T follicular helper cell (primary cell): ENCODE measurements around the gene ZFYVE28.

ENCODE experiments used
- DNase-seq: peaks from one replicate; pipeline ENCODE4 v3.0.0-alpha.2; 2020; ENCODE audit warnings: low read depth

The ZFYVE28 gene

GRCh38 chr4:2271279-2272025 is 147.0 kb downstream of the ZFYVE28 start:
- DNase-seq, result no peak

- no peak for DNase-seq
These were observed 147.9 kb downstream of the ZFYVE28 start for GRCh38 chr4:2270341-2271165.

GRCh38 chr4:2269618-2270163 is 148.8 kb downstream of the ZFYVE28 start:
- no peak for DNase-seq

- DNase-seq, result no peak
These were observed 149.3 kb downstream of the ZFYVE28 start for GRCh38 chr4:2269206-2269531.

GRCh38 chr4:2268357-2269205 is 149.9 kb downstream of the ZFYVE28 start:
- no peak for DNase-seq

GRCh38 chr4:2267841-2268240 is 150.6 kb downstream of the ZFYVE28 start:
- DNase-seq, result no peak

GRCh38 chr4:2267320-2267811 is 151.1 kb downstream of the ZFYVE28 start:
- no peak for DNase-seq

- no peak for DNase-seq
These were observed 151.6 kb downstream of the ZFYVE28 start for GRCh38 chr4:2266821-2267220.

GRCh38 chr4:2266181-2266580 is 152.3 kb downstream of the ZFYVE28 start:
- DNase-seq, result no peak

- DNase-seq, result no peak
These were observed 153.0 kb downstream of the ZFYVE28 start for GRCh38 chr4:2265113-2266110.

- DNase-seq, result no peak
These were observed 153.9 kb downstream of the ZFYVE28 start for GRCh38 chr4:2264481-2265041.

- no peak for DNase-seq
These were observed 154.5 kb downstream of the ZFYVE28 start for GRCh38 chr4:2263926-2264321.

GRCh38 chr4:2262944-2263250 is 155.5 kb downstream of the ZFYVE28 start:
- DNase-seq, result no peak

GRCh38 chr4:2262145-2262943 is 156.1 kb downstream of the ZFYVE28 start:
- peak; percentile 96 for DNase-seq

- no peak for DNase-seq
These were observed 156.6 kb downstream of the ZFYVE28 start, which contains the start of gene MXD4 for GRCh38 chr4:2261853-2262144. Gene MXD4 (minus strand): TSS chr4:2262109. CDS start chr4:2261980, 129 bp downstream.

- peak; percentile 42 for DNase-seq
These were observed 157.2 kb downstream of the ZFYVE28 start for GRCh38 chr4:2261110-2261852.

- no peak for DNase-seq
These were observed 157.9 kb downstream of the ZFYVE28 start for GRCh38 chr4:2260344-2261109.
